ENCODE data around the gene RILPL2. TPM values are rescaled to one million over a fixed set of nuclear protein-coding genes. Genes with fewer than 3 reads are reported as not detected.

RILPL2 gene
- total and polyA plus RNA-seq, 2 of the 13 experiments (the other 11 are each of a cell fraction or from before 2014, with no cell fraction given), result 2.7 to 8.1 TPM

DNA sequence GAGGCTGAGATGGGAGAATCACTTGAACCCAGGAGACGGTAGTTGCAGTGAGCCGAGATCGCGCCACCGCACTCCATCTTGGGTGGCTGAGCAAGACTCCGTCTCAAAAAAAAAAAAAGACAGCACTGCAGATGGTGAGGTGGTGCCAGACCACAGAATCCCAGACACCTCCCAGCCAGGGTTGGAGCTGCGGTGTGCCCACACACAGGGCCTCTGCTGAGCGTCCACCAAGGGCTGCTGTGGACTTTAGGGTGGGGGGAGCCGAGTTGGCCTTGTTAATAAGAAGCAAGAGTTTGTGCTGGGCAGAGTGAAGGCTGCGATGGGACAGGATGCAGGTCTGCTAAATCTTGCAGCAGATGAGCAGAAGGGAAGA is 38.3 kb downstream of the RILPL2 start (continued):
- TF ChIP-seq, protein P1, sequence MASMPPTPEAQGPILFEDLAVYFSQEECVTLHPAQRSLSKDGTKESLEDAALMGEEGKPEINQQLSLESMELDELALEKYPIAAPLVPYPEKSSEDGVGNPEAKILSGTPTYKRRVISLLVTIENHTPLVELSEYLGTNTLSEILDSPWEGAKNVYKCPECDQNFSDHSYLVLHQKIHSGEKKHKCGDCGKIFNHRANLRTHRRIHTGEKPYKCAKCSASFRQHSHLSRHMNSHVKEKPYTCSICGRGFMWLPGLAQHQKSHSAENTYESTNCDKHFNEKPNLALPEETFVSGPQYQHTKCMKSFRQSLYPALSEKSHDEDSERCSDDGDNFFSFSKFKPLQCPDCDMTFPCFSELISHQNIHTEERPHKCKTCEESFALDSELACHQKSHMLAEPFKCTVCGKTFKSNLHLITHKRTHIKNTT (CRISPR knock-in tag; IDR thresholded peaks at IDR 0.05), result no peak
- TF ChIP-seq DNMT3B (CRISPR knock-in tag; conservative IDR thresholded peaks at IDR 0.05), result no peak

DNA sequence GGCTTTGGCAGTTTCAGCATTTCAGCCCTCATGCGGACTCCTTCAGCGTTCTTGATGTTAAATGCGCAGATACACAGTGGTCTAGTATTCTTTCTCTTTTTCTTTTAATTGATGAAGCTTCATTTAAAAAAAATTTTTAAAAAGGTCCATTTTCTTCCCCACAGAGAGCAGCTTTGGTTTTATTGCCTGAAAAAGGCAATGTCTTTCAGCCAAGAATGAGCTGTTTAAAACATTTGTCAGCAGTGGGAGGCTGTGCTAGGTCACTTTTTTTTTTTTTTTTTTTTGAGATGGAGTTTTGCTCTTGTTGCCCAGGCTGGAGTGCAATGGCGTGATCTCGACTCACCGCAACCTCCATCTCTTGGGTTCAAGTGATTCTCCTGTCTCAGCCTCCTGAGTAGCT is 39.1 kb downstream of the RILPL2 start:
- no peaks in the 10 kb centered on the region for H3K4me1 ChIP-seq (ENCODE audit: insufficient read depth, low read length)
- no peak overlapping the region for H2AFZ ChIP-seq (ENCODE audit: low read length)
- no peak for DNase-seq (ENCODE audit: low spot score)
- TF ChIP-seq KLF9 (CRISPR knock-in tag; IDR thresholded peaks at IDR 0.05; ENCODE audit: low read depth) (no peak), KLF12 (CRISPR knock-in tag; IDR thresholded peaks at IDR 0.05; ENCODE audit: borderline replicate concordance) (no peak)
- in situ Hi-C loops (cut with HindIII; ENCODE audit: extremely low pct_ligation_motif_present, low pct_unique_long_range_greater_than_20kb), result no loop called here
- no peak overlapping the region for H3K9ac ChIP-seq (ENCODE audit: insufficient read depth, low read depth, low read length)
- no peaks in the 10 kb centered on the region for H3K9me3 ChIP-seq (ENCODE audit: low read length)
- ChIA-PET POLR2A (no interaction called here), CTCF (ENCODE audit: low intra/inter-chr PET ratio, low total read pairs) (no interaction called here)
- H3K27me3 ChIP-seq (ENCODE audit: control insufficient read depth in 1 of 2, insufficient read depth in 2 of 2, low read length in 2 of 2), result no peaks in the 10 kb centered on the region
- H3K27ac ChIP-seq (ENCODE audit: extremely low read length, insufficient read depth, low read length), result no peak overlapping the region
- intact Hi-C loops (cut with micrococcal nuclease; ENCODE audit: unreplicated experiment), result no loop called here
- BruUV-seq (replicated peaks), result no TSS peak
- peaks cover 23% of the 10 kb centered on the region for H3K79me2 ChIP-seq (ENCODE audit: insufficient read depth, low read length)
- ATAC-seq, result no peak
- no peak overlapping the region for H3K4me2 ChIP-seq (ENCODE audit: low read depth, low read length)
- peaks cover 25 to 60% of the 10 kb centered on the region in 2 experiments for H3K36me3 ChIP-seq (replicated peaks in 1 of 2; ENCODE audit: control insufficient read depth in 1 of 2, insufficient read depth in 2 of 2, low read length in 2 of 2)
- H4K20me1 ChIP-seq (ENCODE audit: insufficient read depth, low read length), result no peaks in the 10 kb centered on the region
- H3K4me3 ChIP-seq (replicated peaks in 1 of 3; ENCODE audit: insufficient read depth in 1 of 3, low read depth in 2 of 3, low read length in 3 of 3), result no peak overlapping the region
- no peak for FAIRE-seq
- WGBS (ENCODE audit: low lambda C conversion rate), result over 99% methylated on average over 6 of the region's 6 CpGs

DNA sequence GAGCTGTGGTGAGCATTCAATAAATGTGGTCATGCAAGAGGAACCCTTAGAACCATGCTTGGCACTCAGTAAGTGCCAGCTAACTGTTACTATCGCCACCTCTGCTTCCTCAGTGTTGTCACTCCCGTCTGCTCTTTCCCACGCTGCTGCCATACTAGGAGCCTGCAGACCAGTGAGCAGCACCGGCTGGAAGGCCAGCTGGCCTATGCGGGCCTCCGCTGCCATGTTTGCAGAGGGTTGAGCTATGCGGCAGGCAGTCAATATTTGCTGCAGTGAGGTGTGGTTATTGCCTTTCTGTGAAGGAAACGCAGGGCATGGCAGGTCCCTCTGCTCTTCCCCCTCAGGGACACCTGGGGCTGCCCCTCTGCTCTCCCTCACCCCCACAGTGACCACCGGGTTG is 39.5 kb downstream of the RILPL2 start:
- Histone ChIP-seq H3K36me3 (replicated peaks in 1 of 2; ENCODE audit: control insufficient read depth in 1 of 2, insufficient read depth in 2 of 2, low read length in 2 of 2) (peaks cover 22 to 59% of the 10 kb centered on the region in 2 experiments), H3K4me1 (ENCODE audit: insufficient read depth, low read length) (no peaks in the 10 kb centered on the region), H4K20me1 (ENCODE audit: insufficient read depth, low read length) (no peaks in the 10 kb centered on the region), H3K9me3 (ENCODE audit: low read length) (no peaks in the 10 kb centered on the region), H3K4me3 (replicated peaks in 1 of 3; ENCODE audit: insufficient read depth in 1 of 3, low read depth in 2 of 3, low read length in 3 of 3) (no peak overlapping the region), H3K27me3 (ENCODE audit: control insufficient read depth in 1 of 2, insufficient read depth in 2 of 2, low read length in 2 of 2) (no peaks in the 10 kb centered on the region), H3K4me2 (ENCODE audit: low read depth, low read length) (no peak overlapping the region), H2AFZ (ENCODE audit: low read length) (no peak overlapping the region), H3K79me2 (ENCODE audit: insufficient read depth, low read length) (peaks cover 23% of the 10 kb centered on the region), H3K27ac (ENCODE audit: extremely low read length, insufficient read depth, low read length) (no peak overlapping the region), H3K9ac (ENCODE audit: insufficient read depth, low read depth, low read length) (no peak overlapping the region)
- WGBS (ENCODE audit: low lambda C conversion rate), result 95% methylated on average over 8 of the region's 9 CpGs
- DNase-seq (ENCODE audit: low spot score) (no peak), FAIRE-seq (no peak), ATAC-seq (no peak; the same call in 2 of the 3 replicates)
- ChIA-PET CTCF (ENCODE audit: low intra/inter-chr PET ratio, low total read pairs) (no interaction called here), POLR2A (no interaction called here)
- no TSS peak for BruUV-seq (replicated peaks)
- intact Hi-C loops (cut with micrococcal nuclease; ENCODE audit: unreplicated experiment), result no loop called here
- in situ Hi-C loops (cut with HindIII; ENCODE audit: extremely low pct_ligation_motif_present, low pct_unique_long_range_greater_than_20kb), result no loop called here
- TF ChIP-seq ZFP82 (CRISPR knock-in tag; IDR thresholded peaks at IDR 0.05; ENCODE audit: borderline replicate concordance) (no peak), AHR (CRISPR knock-in tag; IDR thresholded peaks at IDR 0.05) (no peak), ZNF333 (CRISPR knock-in tag; IDR thresholded peaks at IDR 0.05; ENCODE audit: borderline replicate concordance) (no peak), CENPX (CRISPR knock-in tag; IDR thresholded peaks at IDR 0.05) (no peak), ZBTB1 (CRISPR knock-in tag; IDR thresholded peaks at IDR 0.05; ENCODE audit: borderline replicate concordance) (no peak)

All from HepG2 (cell line).